Tibial nerve (tissue), 4 donors: ENCODE data around the gene CHST1. TPM values are rescaled to one million over a fixed set of nuclear protein-coding genes. Genes with fewer than 3 reads are reported as not detected.

ENCODE experiments used
- DNase-seq, 2 donors: peaks; one replicate each; pipeline ENCODE4 v3.0.0-alpha.2; 2019; ENCODE audit warnings: low spot score in 2 of 2
- H3K27ac ChIP-seq, 4 donors: fragments of 200-600 bp; sonication (generic) in 3 of 4; one replicate each; pipeline ENCODE4 v1.5.1; 2017 to 2019; ENCODE audit warnings: mild to moderate bottlenecking in 1 of 4
- H3K27me3 ChIP-seq, 2 donors: fragments of 200-600 bp; sonication (generic) in 1 of 2; one replicate each; pipeline versions ENCODE4 v1.5.1 to v1.6.0; 2017 to 2019
- H3K36me3 ChIP-seq, 3 donors: fragments of 200-600 bp; sonication (generic); one replicate each; pipeline ENCODE4 v1.5.1; 2018 to 2019
- H3K4me1 ChIP-seq, 4 donors: fragments of 200-600 bp; sonication (generic) in 3 of 4; one replicate each; pipeline ENCODE4 v1.5.1; 2017 to 2019
- H3K4me3 ChIP-seq, 4 donors: fragments of 200-600 bp; sonication (generic) in 3 of 4; one replicate each; pipeline ENCODE4 v1.5.1; 2017 to 2019; ENCODE audit warnings: mild to moderate bottlenecking in 1 of 4, moderate library complexity in 1 of 4
- H3K9me3 ChIP-seq, 4 donors: fragments of 200-600 bp; sonication (generic) in 3 of 4; one replicate each; pipeline ENCODE4 v1.5.1; 2017 to 2019
- CTCF ChIP-seq, 5 experiments: fragments of 200-600 bp in 3 of 5; fragments of 450-650 bp in 2 of 5; sonication (generic) in 3 of 5; IDR thresholded peaks; one replicate each; pipeline ENCODE4 v1.5.1; 2016 to 2019; ENCODE audit warnings: antibody characterized with exemption in 5 of 5, mild to moderate bottlenecking in 3 of 5, moderate library complexity in 2 of 5
- EP300 ChIP-seq, 2 donors: sonication (generic); formaldehyde crosslinking; IDR thresholded peaks; one replicate each; pipeline ENCODE4 v1.6.1; 2017; ENCODE audit warnings: antibody characterized with exemption in 2 of 2, mild to moderate bottlenecking in 1 of 2
- POLR2A ChIP-seq, 2 donors: fragments of 450-650 bp; IDR thresholded peaks; one replicate each; pipeline ENCODE4 v1.6.1; 2017; ENCODE audit warnings: antibody characterized with exemption in 2 of 2, mild to moderate bottlenecking in 2 of 2, moderate library complexity in 2 of 2
- WGBS, 2 donors: methylation state at CpG; one replicate each; pipeline ENCODE4 v1.1.5; 2018; 5-methylcytosine and 5-hydroxymethylcytosine counted together
- total RNA-seq, 4 donors: library from RNA; depleted of rRNA; stranded (reverse); fragments of >200 nt; gene quantifications; one replicate each; pipeline ENCODE4 v1.1.0, GENCODE V29; 2016

The CHST1 gene
- total RNA-seq, 4 donors from 2014 or later, result 1.2 to 3.6 (median 1.6) TPM

GRCh38 chr11:45654231-45655011 lies 11.0 kb downstream of the CHST1 start:
- no peak for DNase-seq
- no peaks in the 10 kb centered on the region for H3K36me3 ChIP-seq
- H3K9me3 ChIP-seq, result no peaks in the 10 kb centered on the region
- H3K27me3 ChIP-seq, result peaks cover 0 to 19% of the 10 kb centered on the region in 2 donors
- H3K27ac ChIP-seq, result no peak overlapping the region
- no peak for TF ChIP-seq CTCF (IDR thresholded peaks at IDR 0.05)
- TF ChIP-seq EP300 (IDR thresholded peaks at IDR 0.05), result no peak
- no peak for TF ChIP-seq POLR2A (IDR thresholded peaks at IDR 0.05)
- no peak overlapping the region for H3K4me3 ChIP-seq
- 50 to 60% methylated on average over 7 to 8 of the region's 8 CpGs for WGBS, 2 donors
- H3K4me1 ChIP-seq, result peaks cover 0 to 17% (median 0%) of the 10 kb centered on the region in 4 donors

- Histone ChIP-seq H3K27me3 (peaks cover 0 to 15% of the 10 kb centered on the region in 2 donors), H3K27ac (no peak overlapping the region)
- TF ChIP-seq CTCF (IDR thresholded peaks at IDR 0.05) (no peak), EP300 (IDR thresholded peaks at IDR 0.05) (no peak), POLR2A (IDR thresholded peaks at IDR 0.05) (no peak)
These were observed 12.1 kb downstream of the CHST1 start for GRCh38 chr11:45653277-45653676.

GRCh38 chr11:45652781-45653180 lies 12.6 kb downstream of the CHST1 start:
- no peak for DNase-seq
- peaks cover 0 to 15% of the 10 kb centered on the region in 2 donors for H3K27me3 ChIP-seq
- WGBS, 2 donors, result 77 to 83% methylated on average over 6 of the region's 6 CpGs

More at GRCh38 chr11:45653277-45653676, 12.1 kb downstream of the CHST1 start:
- Histone ChIP-seq H3K36me3 (no peaks in the 10 kb centered on the region), H3K9me3 (no peaks in the 10 kb centered on the region), H3K4me1 (peaks cover 0 to 8% (median 0%) of the 10 kb centered on the region in 4 donors), H3K4me3 (no peak overlapping the region)
- 70 to 79% methylated on average over 3 of the region's 3 CpGs for WGBS, 2 donors
- no peak for DNase-seq

GRCh38 chr11:45651841-45652749 lies 13.3 kb downstream of the CHST1 start:
- no peak overlapping the region for H3K4me3 ChIP-seq
- WGBS, 2 donors, result 70 to 71% methylated on average over 18 to 20 of the region's 20 CpGs
- no peaks in the 10 kb centered on the region for H3K9me3 ChIP-seq
- no peak overlapping the region for H3K27ac ChIP-seq
- no peaks in the 10 kb centered on the region for H3K36me3 ChIP-seq
- no peak for DNase-seq
- H3K27me3 ChIP-seq, result peaks cover 0 to 11% of the 10 kb centered on the region in 2 donors
- peaks cover 0 to 6% (median 0%) of the 10 kb centered on the region in 4 donors for H3K4me1 ChIP-seq
- no peak for TF ChIP-seq CTCF (IDR thresholded peaks at IDR 0.05)
- no peak for TF ChIP-seq POLR2A (IDR thresholded peaks at IDR 0.05)
- TF ChIP-seq EP300 (IDR thresholded peaks at IDR 0.05), result no peak

More at GRCh38 chr11:45652781-45653180, 12.6 kb downstream of the CHST1 start:
- no peaks in the 10 kb centered on the region for H3K9me3 ChIP-seq
- H3K4me3 ChIP-seq, result no peak overlapping the region
- no peak for TF ChIP-seq POLR2A (IDR thresholded peaks at IDR 0.05)
- TF ChIP-seq EP300 (IDR thresholded peaks at IDR 0.05), result no peak
- no peak for TF ChIP-seq CTCF (IDR thresholded peaks at IDR 0.05)
- H3K36me3 ChIP-seq, result no peaks in the 10 kb centered on the region
- H3K27ac ChIP-seq, result no peak overlapping the region
- peaks cover 0 to 6% (median 0%) of the 10 kb centered on the region in 4 donors for H3K4me1 ChIP-seq
